ENCODE measurements around the gene ORC2.
"Not testable (repeated sequence)": the region's sequence is repeated elsewhere in the genome, so short reads cannot be mapped to it uniquely, and the experiment has no call there.

Gene ORC2

DNA sequence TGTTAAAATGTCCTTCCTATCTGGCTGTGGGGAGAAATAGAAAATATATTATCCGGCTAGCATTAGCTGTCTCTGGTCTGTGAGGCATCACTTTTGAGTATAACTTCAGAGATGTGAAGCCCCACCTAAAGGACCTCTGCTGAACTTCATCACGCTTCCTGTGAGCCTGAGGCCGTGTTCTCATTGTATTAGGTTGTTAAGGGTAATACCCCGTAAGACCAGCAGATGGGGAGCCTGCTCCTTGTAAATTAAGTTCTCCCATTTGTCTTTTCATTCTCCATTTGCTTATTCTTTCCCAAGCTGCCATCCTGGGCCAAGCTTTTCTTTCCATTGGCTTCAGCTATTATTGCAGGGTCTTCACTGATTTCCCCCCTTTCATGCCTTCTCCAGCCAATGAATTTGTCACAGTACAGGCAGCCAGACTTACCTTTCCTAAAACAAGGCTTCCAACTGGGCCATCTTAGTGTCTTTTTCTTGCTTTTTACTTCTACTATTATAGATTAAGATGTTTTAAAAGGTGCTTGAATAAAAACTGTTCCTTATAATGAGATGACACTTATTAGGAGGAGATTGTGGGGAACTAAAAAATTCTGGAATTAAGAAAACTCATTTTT, 61.9 kb downstream of the ORC2 start:
- Histone ChIP-seq H3K4me3 (ENCODE audit: low read length in 2 of 2) (no peak overlapping the region), H3K9me3 (ENCODE audit: control insufficient read depth in 2 of 2, low read length in 2 of 2) (no peaks in the 10 kb centered on the region), H3K27me3 (ENCODE audit: control insufficient read depth in 2 of 2, insufficient read depth in 2 of 2, low read length in 2 of 2) (no peaks in the 10 kb centered on the region), H3K27ac (ENCODE audit: low read depth in 2 of 2, low read length in 2 of 2) (no peak overlapping the region), H3K9ac (ENCODE audit: low read depth in 1 of 2, low read length in 2 of 2) (no peak overlapping the region), H3K4me1 (ENCODE audit: control insufficient read depth in 2 of 2, insufficient read depth in 2 of 2, low read length in 2 of 2) (no peaks in the 10 kb centered on the region), H3K36me3 (ENCODE audit: control insufficient read depth in 2 of 2, insufficient read depth in 2 of 2, low read length in 2 of 2) (peaks cover 43 to 56% of the 10 kb centered on the region in 2 donors)

DNA sequence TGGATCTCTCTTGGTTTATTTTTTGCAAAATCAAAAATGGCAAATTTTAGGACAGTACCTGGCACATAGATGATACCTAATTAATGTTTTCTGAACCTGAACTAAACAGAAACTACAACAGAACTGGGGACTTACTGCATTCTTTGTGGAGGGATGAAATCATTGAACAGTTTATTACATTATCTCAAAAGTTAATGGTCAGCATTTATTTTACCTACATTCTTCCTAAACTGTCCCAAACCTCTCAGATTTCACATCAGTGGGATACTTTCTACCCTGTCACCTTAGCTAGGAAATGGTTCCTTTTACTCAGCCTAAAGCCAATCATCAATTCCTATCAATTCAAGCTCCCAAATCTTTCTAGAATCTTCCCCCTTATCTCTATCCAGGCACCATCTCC, 64.0 kb downstream of the ORC2 start:
- H3K36me3 ChIP-seq (ENCODE audit: control insufficient read depth in 2 of 2, insufficient read depth in 2 of 2, low read length in 2 of 2) = peaks cover 58 to 65% of the 10 kb centered on the region in 2 donors
- H3K4me1 ChIP-seq (ENCODE audit: control insufficient read depth in 2 of 2, insufficient read depth in 2 of 2, low read length in 2 of 2) = no peaks in the 10 kb centered on the region
- no peak overlapping the region for H3K4me3 ChIP-seq (ENCODE audit: low read length in 2 of 2)
- H3K9me3 ChIP-seq (ENCODE audit: control insufficient read depth in 2 of 2, low read length in 2 of 2) = no peaks in the 10 kb centered on the region
- H3K9ac ChIP-seq (ENCODE audit: low read depth in 1 of 2, low read length in 2 of 2) = no peak overlapping the region
- H3K27ac ChIP-seq (ENCODE audit: low read depth in 2 of 2, low read length in 2 of 2) = no peak overlapping the region
- H3K27me3 ChIP-seq (ENCODE audit: control insufficient read depth in 2 of 2, insufficient read depth in 2 of 2, low read length in 2 of 2) = no peaks in the 10 kb centered on the region

DNA sequence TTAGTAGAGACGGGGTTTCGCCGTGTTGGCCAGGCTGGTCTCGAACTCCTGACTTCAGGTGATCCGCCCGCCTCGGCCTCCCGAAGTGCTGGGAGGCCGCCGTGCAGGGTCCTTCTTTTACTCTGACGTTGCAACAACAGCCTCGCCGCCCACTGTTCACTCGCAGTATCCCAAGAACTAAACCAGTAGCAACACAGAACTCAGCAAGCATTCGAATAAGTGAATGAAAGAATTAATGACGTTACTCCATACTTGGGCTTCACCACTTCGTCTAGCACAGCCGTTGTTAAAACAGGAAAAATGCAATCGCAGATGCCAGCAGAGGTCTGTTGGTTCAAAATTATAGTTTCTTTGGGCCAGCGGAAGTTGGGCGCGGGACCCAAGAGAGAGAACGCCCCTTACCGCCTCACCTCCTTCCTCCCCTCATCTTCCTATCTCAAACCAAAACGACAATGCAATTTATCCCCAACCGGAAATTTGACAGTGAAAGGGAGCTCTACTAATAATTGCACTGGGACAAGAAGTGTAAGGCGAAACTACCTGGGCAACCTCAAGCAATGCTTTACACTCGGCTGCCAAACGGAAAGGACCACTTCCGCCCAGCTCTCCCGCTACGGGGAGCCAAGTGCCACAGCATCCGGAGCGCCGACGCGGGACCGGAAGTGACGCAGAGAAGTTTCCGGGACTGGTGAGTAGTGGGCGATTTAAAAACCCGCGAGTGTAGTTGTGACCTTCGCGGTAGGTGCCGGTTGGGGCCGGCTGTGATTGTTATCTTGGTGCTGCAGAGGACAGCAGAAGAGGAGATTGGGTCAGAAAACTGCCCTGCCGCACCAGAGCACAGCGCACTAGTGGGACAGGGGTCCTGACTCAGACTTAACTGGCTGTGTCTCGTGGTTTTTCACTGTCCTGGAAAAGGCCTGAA, 74.5 kb downstream of the ORC2 start, which contains the start of the genes NIF3L1 and PPIL3:
Gene NIF3L1 (plus strand): TSS at position 668 of the 922 bp plus-strand sequence. CDS start 2,573 bp downstream, outside the sequence.
Gene PPIL3 (minus strand): TSS at position 374 of the 922 bp plus-strand sequence. CDS start 1,462 bp downstream, outside the sequence.
- Histone ChIP-seq H3K4me1 (ENCODE audit: control insufficient read depth in 2 of 2, insufficient read depth in 2 of 2, low read length in 2 of 2) (peaks cover 13% of the 10 kb centered on the region in 2 donors), H3K27me3 (ENCODE audit: control insufficient read depth in 2 of 2, insufficient read depth in 2 of 2, low read length in 2 of 2) (no peaks in the 10 kb centered on the region), H3K27ac (ENCODE audit: low read depth in 2 of 2, low read length in 2 of 2) (peak within 1 kb of the TSS; percentile 92 to 99), H3K4me3 (ENCODE audit: low read length in 2 of 2) (peak within 1 kb of the TSS; percentile 86 to 100), H3K36me3 (ENCODE audit: control insufficient read depth in 2 of 2, insufficient read depth in 2 of 2, low read length in 2 of 2) (peaks cover 3 to 6% of the 10 kb centered on the region in 2 donors), H3K9ac (ENCODE audit: low read depth in 1 of 2, low read length in 2 of 2) (peak within 1 kb of the TSS; percentile 86 to 100), H3K9me3 (ENCODE audit: control insufficient read depth in 2 of 2, low read length in 2 of 2) (no peaks in the 10 kb centered on the region)

DNA sequence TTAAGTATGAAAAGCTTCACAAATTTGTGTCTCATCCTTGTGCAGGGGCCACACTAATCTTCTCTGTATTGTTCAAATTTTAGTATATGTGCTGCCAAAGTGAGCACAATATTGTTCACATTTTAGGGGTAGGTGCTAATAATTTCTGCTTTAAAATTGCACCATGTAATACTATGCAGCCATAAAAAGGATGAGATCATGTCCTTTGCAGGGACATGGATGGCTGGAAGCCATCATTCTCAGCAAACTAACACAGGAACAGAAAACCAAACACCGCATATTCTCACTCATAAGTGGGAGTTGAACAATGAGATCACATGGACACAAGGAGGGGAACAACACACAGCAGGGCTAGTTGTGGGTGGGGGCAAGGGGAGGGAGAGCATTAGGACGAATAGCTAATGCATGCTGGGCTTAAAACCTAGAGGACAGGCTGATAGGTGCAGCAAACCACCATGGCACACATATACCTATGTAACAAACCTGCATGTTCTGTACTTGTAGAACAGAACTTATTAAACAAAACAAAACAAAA, 81.7 kb downstream of the ORC2 start:
- H3K27ac ChIP-seq (ENCODE audit: low read depth in 2 of 2, low read length in 2 of 2); H3K9ac ChIP-seq (ENCODE audit: low read depth in 1 of 2, low read length in 2 of 2); H3K4me3 ChIP-seq (ENCODE audit: low read length in 2 of 2); H3K27me3 ChIP-seq (ENCODE audit: control insufficient read depth in 2 of 2, insufficient read depth in 2 of 2, low read length in 2 of 2); H3K4me1 ChIP-seq (ENCODE audit: control insufficient read depth in 2 of 2, insufficient read depth in 2 of 2, low read length in 2 of 2); H3K9me3 ChIP-seq (ENCODE audit: control insufficient read depth in 2 of 2, low read length in 2 of 2): not testable (repeated sequence)
- peaks cover 32 to 52% of the 10 kb centered on the region in 2 donors for H3K36me3 ChIP-seq (ENCODE audit: control insufficient read depth in 2 of 2, insufficient read depth in 2 of 2, low read length in 2 of 2)

DNA sequence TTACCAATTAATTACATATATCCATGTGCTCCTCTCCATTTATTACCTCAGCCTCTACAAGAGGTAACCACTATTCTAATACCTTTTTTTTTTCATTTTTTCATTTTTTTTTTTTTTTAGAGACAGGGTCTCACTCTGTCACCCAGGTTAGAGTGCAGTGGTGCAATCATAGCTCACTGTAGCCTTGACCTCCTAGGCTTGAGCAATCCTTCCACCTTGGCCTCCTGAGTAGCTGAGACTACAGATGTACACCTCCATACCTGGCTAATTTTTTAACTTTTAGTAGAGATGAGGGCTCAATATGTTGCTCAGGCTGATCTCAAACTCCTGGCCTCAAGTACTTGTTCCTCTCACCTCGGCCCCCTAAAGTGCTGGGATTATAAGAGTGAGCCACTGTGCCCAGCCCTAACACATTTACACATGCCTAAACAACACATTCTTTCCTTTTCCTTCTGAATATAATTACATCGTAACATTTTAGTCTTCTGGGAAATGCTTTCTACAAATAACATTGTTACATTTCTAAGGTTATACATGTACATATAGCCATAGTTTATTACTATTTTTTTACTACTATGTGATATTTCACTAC, 85.1 kb downstream of the ORC2 start:
- Histone ChIP-seq H3K9ac (ENCODE audit: low read depth in 1 of 2, low read length in 2 of 2) (no peak overlapping the region), H3K27ac (ENCODE audit: low read depth in 2 of 2, low read length in 2 of 2) (no peak overlapping the region), H3K27me3 (ENCODE audit: control insufficient read depth in 2 of 2, insufficient read depth in 2 of 2, low read length in 2 of 2) (no peaks in the 10 kb centered on the region), H3K9me3 (ENCODE audit: control insufficient read depth in 2 of 2, low read length in 2 of 2) (no peaks in the 10 kb centered on the region), H3K36me3 (ENCODE audit: control insufficient read depth in 2 of 2, insufficient read depth in 2 of 2, low read length in 2 of 2) (peaks cover 31 to 70% of the 10 kb centered on the region in 2 donors), H3K4me3 (ENCODE audit: low read length in 2 of 2) (no peak overlapping the region), H3K4me1 (ENCODE audit: control insufficient read depth in 2 of 2, insufficient read depth in 2 of 2, low read length in 2 of 2) (no peaks in the 10 kb centered on the region)

DNA sequence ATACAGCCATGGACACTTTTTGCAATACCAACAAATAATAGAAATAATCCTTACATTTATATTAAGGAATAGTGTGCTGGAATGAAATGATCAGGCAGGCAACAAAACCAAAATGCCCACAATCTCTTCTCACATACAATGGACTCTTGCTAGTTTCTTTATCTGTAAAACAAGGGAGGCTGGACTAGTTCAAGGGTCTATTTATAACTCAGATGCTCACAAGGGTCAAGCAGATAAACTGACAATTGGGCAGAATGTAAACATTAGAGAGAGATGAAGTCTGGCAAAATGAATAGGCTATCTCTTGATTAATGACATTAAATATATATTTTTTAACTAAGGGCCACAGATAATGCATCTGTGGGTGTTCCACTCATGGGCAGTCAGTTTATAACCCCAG, 86.0 kb downstream of the ORC2 start:
- no peaks in the 10 kb centered on the region for H3K27me3 ChIP-seq (ENCODE audit: control insufficient read depth in 2 of 2, insufficient read depth in 2 of 2, low read length in 2 of 2)
- no peak overlapping the region for H3K4me3 ChIP-seq (ENCODE audit: low read length in 2 of 2)
- H3K27ac ChIP-seq (ENCODE audit: low read depth in 2 of 2, low read length in 2 of 2) = no peak overlapping the region
- no peaks in the 10 kb centered on the region for H3K4me1 ChIP-seq (ENCODE audit: control insufficient read depth in 2 of 2, insufficient read depth in 2 of 2, low read length in 2 of 2)
- H3K9ac ChIP-seq (ENCODE audit: low read depth in 1 of 2, low read length in 2 of 2) = no peak overlapping the region
- H3K9me3 ChIP-seq (ENCODE audit: control insufficient read depth in 2 of 2, low read length in 2 of 2) = no peaks in the 10 kb centered on the region
- peaks cover 33 to 72% of the 10 kb centered on the region in 2 donors for H3K36me3 ChIP-seq (ENCODE audit: control insufficient read depth in 2 of 2, insufficient read depth in 2 of 2, low read length in 2 of 2)

DNA sequence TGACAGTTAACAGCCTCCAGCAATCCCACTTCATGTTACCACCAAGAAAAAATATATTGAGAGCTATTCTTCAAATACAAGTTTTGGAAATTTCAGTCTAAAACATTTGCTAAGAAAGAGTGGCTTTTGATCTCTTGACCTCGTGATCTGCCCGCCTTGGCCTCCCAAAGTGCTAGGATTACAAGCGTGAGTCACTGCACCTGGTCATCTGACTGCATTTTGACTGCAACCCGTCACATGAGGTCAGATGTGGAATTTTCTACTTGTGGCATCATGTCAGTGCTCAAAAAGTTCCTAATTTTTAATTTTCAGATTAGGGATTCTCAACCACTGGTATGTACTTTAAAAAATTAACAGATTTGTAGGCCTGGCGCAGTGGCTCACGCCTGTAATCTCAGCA, 89.9 kb downstream of the ORC2 start:
- H3K27ac ChIP-seq (ENCODE audit: low read depth in 2 of 2, low read length in 2 of 2) = no peak overlapping the region
- H3K36me3 ChIP-seq (ENCODE audit: control insufficient read depth in 2 of 2, insufficient read depth in 2 of 2, low read length in 2 of 2) = peaks cover 16 to 49% of the 10 kb centered on the region in 2 donors
- H3K4me3 ChIP-seq (ENCODE audit: low read length in 2 of 2) = no peak overlapping the region
- H3K9ac ChIP-seq (ENCODE audit: low read depth in 1 of 2, low read length in 2 of 2) = no peak overlapping the region
- H3K9me3 ChIP-seq (ENCODE audit: control insufficient read depth in 2 of 2, low read length in 2 of 2) = no peaks in the 10 kb centered on the region
- H3K4me1 ChIP-seq (ENCODE audit: control insufficient read depth in 2 of 2, insufficient read depth in 2 of 2, low read length in 2 of 2) = no peaks in the 10 kb centered on the region
- H3K27me3 ChIP-seq (ENCODE audit: control insufficient read depth in 2 of 2, insufficient read depth in 2 of 2, low read length in 2 of 2) = no peaks in the 10 kb centered on the region

DNA sequence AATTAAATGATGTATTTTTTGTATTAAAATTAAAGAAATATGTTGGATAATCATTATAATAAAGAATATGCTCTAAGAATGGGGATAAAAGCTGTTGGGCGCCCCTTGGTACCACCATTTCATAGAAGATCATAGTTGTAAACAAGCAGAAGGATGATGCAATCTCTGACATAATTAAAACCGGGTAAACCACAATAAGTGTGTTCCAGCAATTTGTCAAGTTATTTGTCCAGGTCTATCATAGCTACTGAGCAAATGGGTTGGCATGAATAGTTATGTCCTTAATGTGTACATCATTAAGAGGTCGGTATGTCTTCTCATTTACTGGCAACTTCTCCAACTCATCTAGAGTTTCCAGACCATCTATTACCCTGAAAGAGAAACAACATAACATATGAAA, 92.3 kb downstream of the ORC2 start:
- no peaks in the 10 kb centered on the region for H3K27me3 ChIP-seq (ENCODE audit: control insufficient read depth in 2 of 2, insufficient read depth in 2 of 2, low read length in 2 of 2)
- no peak overlapping the region for H3K4me3 ChIP-seq (ENCODE audit: low read length in 2 of 2)
- H3K27ac ChIP-seq (ENCODE audit: low read depth in 2 of 2, low read length in 2 of 2) = no peak overlapping the region
- H3K9ac ChIP-seq (ENCODE audit: low read depth in 1 of 2, low read length in 2 of 2) = no peak overlapping the region
- no peaks in the 10 kb centered on the region for H3K9me3 ChIP-seq (ENCODE audit: control insufficient read depth in 2 of 2, low read length in 2 of 2)
- peaks cover 4 to 5% of the 10 kb centered on the region in 2 donors for H3K4me1 ChIP-seq (ENCODE audit: control insufficient read depth in 2 of 2, insufficient read depth in 2 of 2, low read length in 2 of 2)
- H3K36me3 ChIP-seq (ENCODE audit: control insufficient read depth in 2 of 2, insufficient read depth in 2 of 2, low read length in 2 of 2) = peaks cover 10 to 33% of the 10 kb centered on the region in 2 donors

DNA sequence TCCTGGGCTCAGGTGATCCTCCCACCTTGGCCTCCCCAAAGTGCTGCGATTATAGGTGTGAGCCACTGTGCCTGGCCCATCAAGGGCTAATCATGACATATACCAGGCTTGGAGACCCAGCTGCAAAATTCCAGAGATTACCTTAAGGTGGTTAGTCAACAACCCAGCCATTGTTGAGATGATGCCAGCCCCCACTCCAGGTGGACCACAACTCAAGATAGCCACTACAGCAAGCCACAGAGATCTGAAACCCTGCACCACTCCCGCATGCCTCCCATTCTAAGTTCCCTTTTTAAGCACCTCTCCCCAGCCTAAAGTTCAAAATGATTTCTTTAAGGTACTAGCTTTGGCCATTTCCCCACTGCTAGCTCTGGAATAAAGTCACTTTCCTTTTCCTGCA, 94.4 kb downstream of the ORC2 start:
- H3K4me3 ChIP-seq (ENCODE audit: low read length in 2 of 2) = no peak overlapping the region
- H3K27ac ChIP-seq (ENCODE audit: low read depth in 2 of 2, low read length in 2 of 2) = no peak overlapping the region
- no peaks in the 10 kb centered on the region for H3K9me3 ChIP-seq (ENCODE audit: control insufficient read depth in 2 of 2, low read length in 2 of 2)
- H3K36me3 ChIP-seq (ENCODE audit: control insufficient read depth in 2 of 2, insufficient read depth in 2 of 2, low read length in 2 of 2) = peaks cover 5 to 18% of the 10 kb centered on the region in 2 donors
- no peak overlapping the region for H3K9ac ChIP-seq (ENCODE audit: low read depth in 1 of 2, low read length in 2 of 2)
- no peaks in the 10 kb centered on the region for H3K27me3 ChIP-seq (ENCODE audit: control insufficient read depth in 2 of 2, insufficient read depth in 2 of 2, low read length in 2 of 2)
- H3K4me1 ChIP-seq (ENCODE audit: control insufficient read depth in 2 of 2, insufficient read depth in 2 of 2, low read length in 2 of 2) = peaks cover 5 to 10% of the 10 kb centered on the region in 2 donors

Measured in mucosa of rectum (tissue), 2 donors.